HEK293T (cell line): ENCODE measurements around the gene DRC1.

Experiments used
- BHLHE40 ChIP-seq: fragments of 450-650 bp; IDR thresholded peaks from 2 replicates; pipeline ENCODE4 v1.6.1; 2016; ENCODE audit warnings: mild to moderate bottlenecking, moderate library complexity, borderline replicate concordance
- FOXM1 ChIP-seq: fragments of 450-650 bp; IDR thresholded peaks from 2 replicates; pipeline ENCODE4 v1.6.1; 2017; ENCODE audit warnings: mild to moderate bottlenecking, borderline replicate concordance
- SP1 ChIP-seq: fragments of 450-650 bp; IDR thresholded peaks from 2 replicates; pipeline ENCODE4 v1.6.1; 2017
- TARDBP ChIP-seq: fragments of 450-650 bp; IDR thresholded peaks from 2 replicates; pipeline ENCODE4 v1.6.1; 2016
- TF ChIP-seq, protein P1 (sequence below): fragments of 450-650 bp; IDR thresholded peaks from 2 replicates; pipeline ENCODE4 v1.6.1; 2016

DNA sequence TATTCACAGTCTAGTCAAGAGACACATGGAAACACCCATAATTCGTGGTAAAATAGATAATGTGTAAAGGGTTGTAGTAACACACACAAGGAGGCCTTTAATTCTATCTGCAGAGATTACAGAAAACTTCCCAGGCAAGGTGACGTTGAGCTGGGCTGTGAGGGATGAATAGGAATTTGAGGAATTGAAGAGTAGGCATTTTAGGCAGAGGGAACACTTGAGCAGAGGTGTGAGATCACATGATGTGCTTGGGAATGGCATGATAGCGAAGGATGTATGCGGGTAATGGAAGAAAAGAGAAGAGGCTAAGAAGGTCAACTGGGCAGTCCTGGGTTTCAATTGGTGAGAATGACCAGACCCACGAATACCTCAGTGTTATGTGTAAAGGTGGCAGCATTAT is 20.2 kb downstream of the DRC1 start:
- TF ChIP-seq FOXM1, result no peak
- TF ChIP-seq, protein P1, sequence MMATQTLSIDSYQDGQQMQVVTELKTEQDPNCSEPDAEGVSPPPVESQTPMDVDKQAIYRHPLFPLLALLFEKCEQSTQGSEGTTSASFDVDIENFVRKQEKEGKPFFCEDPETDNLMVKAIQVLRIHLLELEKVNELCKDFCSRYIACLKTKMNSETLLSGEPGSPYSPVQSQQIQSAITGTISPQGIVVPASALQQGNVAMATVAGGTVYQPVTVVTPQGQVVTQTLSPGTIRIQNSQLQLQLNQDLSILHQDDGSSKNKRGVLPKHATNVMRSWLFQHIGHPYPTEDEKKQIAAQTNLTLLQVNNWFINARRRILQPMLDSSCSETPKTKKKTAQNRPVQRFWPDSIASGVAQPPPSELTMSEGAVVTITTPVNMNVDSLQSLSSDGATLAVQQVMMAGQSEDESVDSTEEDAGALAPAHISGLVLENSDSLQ, result no peak
- no peak for TF ChIP-seq BHLHE40
- TF ChIP-seq TARDBP, result no peak
- no peak for TF ChIP-seq SP1
